Epithelial cell of proximal tubule (primary cell): ENCODE results near the gene XNDC1N. TPM values are rescaled to one million over a fixed set of nuclear protein-coding genes. Genes with fewer than 3 reads are reported as not detected.

Source experiments
- DNase-seq: peaks from one replicate; pipeline ENCODE4 v3.0.0-alpha.2; 2011; ENCODE audit warnings: low read depth
- H3K4me3 ChIP-seq: 2 replicates; pipeline ENCODE4 v1.5.1; 2011; ENCODE audit warnings: low read depth, mild to moderate bottlenecking, low read length
- CTCF ChIP-seq: conservative IDR thresholded peaks from 2 replicates; pipeline ENCODE4 v1.5.1; 2012; ENCODE audit warnings: low read depth, mild to moderate bottlenecking, low read length
- total RNA-seq: library from RNA; depleted of rRNA; stranded (reverse); fragments of >200 nt; gene quantifications from 2 replicates; pipeline ENCODE4 v1.2.3, GENCODE V29; 2015

XNDC1N gene
- 3.6 and 10.6 TPM in 2 replicates for total RNA-seq

- DNase-seq, result peak; percentile 74
- peak within 1 kb of the TSS; percentile 73 for H3K4me3 ChIP-seq
- no peak for TF ChIP-seq CTCF
These were observed at the start of gene XNDC1N for GRCh38 chr11:71927820-71928736. Gene XNDC1N (minus strand): TSS chr11:71928594. CDS start chr11:71923353, 5,241 bp downstream.

DNA sequence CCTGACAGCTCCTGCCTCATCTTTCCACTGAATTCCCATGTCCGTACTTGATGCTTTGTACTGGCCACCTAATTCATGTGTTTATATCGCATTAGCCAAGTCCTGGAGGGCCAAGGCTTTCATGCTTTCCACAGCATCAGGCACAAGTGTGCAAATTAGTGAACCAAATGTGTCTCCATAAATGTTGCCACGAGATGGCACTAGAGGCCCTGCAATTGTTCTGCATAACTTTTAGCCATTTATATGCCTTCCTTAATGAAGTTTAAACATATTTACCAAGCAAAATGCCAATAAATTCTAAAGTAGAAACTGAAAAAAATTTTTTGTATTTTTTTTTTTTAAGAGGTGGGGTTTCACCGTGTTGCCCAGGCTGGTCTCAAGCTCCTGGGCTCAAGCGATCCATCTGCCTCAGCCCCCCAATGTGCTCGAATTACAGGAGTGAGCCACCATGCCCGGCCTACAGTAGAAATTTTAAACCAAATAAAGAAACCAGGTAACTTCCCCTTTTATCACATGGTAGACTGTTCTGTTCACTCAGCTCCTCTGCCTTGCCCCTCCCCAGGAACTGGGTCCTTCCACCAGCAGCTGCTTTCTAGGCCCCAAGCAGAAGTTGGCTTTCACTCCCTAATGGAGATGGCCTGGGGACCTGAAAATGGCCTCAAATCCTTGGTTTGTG is 49.5 kb upstream of the XNDC1N start:
- TF ChIP-seq CTCF, result peak; percentile 80
- no peak overlapping the region for H3K4me3 ChIP-seq
- no peak for DNase-seq

DNA sequence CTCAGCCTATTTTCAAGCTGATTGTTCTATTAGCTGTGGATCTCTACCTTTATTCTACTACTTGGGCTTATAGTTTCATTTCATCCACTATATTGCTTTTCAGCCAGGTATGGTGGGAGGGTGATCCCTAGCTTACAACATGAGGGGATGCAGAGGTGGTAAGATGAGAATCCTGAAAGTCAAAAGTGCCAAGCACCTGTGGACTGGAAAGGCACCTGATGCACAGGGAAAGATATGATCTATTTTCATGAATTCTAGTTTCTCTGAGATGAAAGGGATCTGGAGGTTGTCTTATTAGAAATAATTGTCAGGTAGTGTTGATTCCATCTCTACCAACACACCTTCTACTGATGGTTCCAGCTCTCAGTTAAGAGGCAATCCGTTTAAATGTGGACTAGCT is 48.7 kb upstream of the XNDC1N start:
- TF ChIP-seq CTCF, result no peak
- DNase-seq, result no peak
- no peak overlapping the region for H3K4me3 ChIP-seq

- TF ChIP-seq CTCF, result no peak
These were observed 48.2 kb upstream of the XNDC1N start for GRCh38 chr11:71976551-71976950.

GRCh38 chr11:71971680-71972079 is 43.3 kb upstream of the XNDC1N start:
- no peak for DNase-seq
- no peak overlapping the region for H3K4me3 ChIP-seq
- no peak for TF ChIP-seq CTCF

More at GRCh38 chr11:71976551-71976950, 48.2 kb upstream of the XNDC1N start:
- no peak overlapping the region for H3K4me3 ChIP-seq
- DNase-seq, result no peak

GRCh38 chr11:71964641-71965040 is 36.2 kb upstream of the XNDC1N start:
- TF ChIP-seq CTCF, result no peak
- no peak overlapping the region for H3K4me3 ChIP-seq
- DNase-seq, result no peak
